HG02571 (cell line): ENCODE measurements around the gene ABHD12.
"Not testable (repeated sequence)": the region's sequence is repeated elsewhere in the genome, so short reads cannot be mapped to it uniquely, and the experiment has no call there.

ENCODE experiments used
- ATAC-seq: cut with Tn5 transposase; IDR thresholded peaks from one replicate; pipeline ENCODE4 v1.9.1; 2021; ENCODE audit warnings: mild to moderate bottlenecking, moderate library complexity; ENCODE audit not compliant: unreplicated experiment

Gene ABHD12

GRCh38 chr20:25355011-25355595, 35.5 kb downstream of the ABHD12 start:
- no peak for ATAC-seq

- no peak for ATAC-seq
Measured at GRCh38 chr20:25353747-25354705, 36.6 kb downstream of the ABHD12 start.

GRCh38 chr20:25353353-25353746, 37.3 kb downstream of the ABHD12 start:
- ATAC-seq = no peak

GRCh38 chr20:25352746-25353145, 37.9 kb downstream of the ABHD12 start:
- ATAC-seq = no peak

- ATAC-seq = no peak
Measured at GRCh38 chr20:25351024-25351360, 39.6 kb downstream of the ABHD12 start.

- ATAC-seq = no peak
Measured at GRCh38 chr20:25346349-25346748, 44.3 kb downstream of the ABHD12 start.

- ATAC-seq = no peak
Measured at GRCh38 chr20:25345721-25346120, 44.9 kb downstream of the ABHD12 start.

- no peak for ATAC-seq
Measured at GRCh38 chr20:25344634-25345033, 46.0 kb downstream of the ABHD12 start.

- ATAC-seq = no peak
Measured at GRCh38 chr20:25341716-25342680, 48.6 kb downstream of the ABHD12 start.

GRCh38 chr20:25340380-25340779, 50.3 kb downstream of the ABHD12 start:
- no peak for ATAC-seq

GRCh38 chr20:25339608-25340007, 51.0 kb downstream of the ABHD12 start:
- ATAC-seq = no peak

GRCh38 chr20:25338112-25339023, 52.3 kb downstream of the ABHD12 start:
- no peak for ATAC-seq

- no peak for ATAC-seq
Measured at GRCh38 chr20:25336561-25337422, 53.8 kb downstream of the ABHD12 start.

- ATAC-seq = not testable (repeated sequence)
Measured at GRCh38 chr20:25334972-25335371, 55.7 kb downstream of the ABHD12 start.

GRCh38 chr20:25328954-25329498, 61.6 kb downstream of the ABHD12 start:
- ATAC-seq = no peak

- no peak for ATAC-seq
Measured at GRCh38 chr20:25327521-25328235, 63.0 kb downstream of the ABHD12 start.

- no peak for ATAC-seq
Measured at GRCh38 chr20:25325997-25326396, 64.6 kb downstream of the ABHD12 start.

- no peak for ATAC-seq
Measured at GRCh38 chr20:25325073-25325472, 65.6 kb downstream of the ABHD12 start.
